ES-I3 (cell line): ENCODE results near the gene RACK1.
"Not testable (repeated sequence)": the region's sequence is repeated elsewhere in the genome, so short reads cannot be mapped to it uniquely, and the experiment has no call there.

Experiments
- H3K36me3 ChIP-seq: 2 replicates; pipeline ENCODE4 v1.6.1; 2013; ENCODE audit warnings: mild to moderate bottlenecking, low read length, control low read depth, moderate library complexity; ENCODE audit not compliant: insufficient read depth
- H3K4me1 ChIP-seq: 2 replicates; pipeline ENCODE4 v1.6.1; 2013; ENCODE audit warnings: mild to moderate bottlenecking, control low read depth, low read length; ENCODE audit not compliant: insufficient read depth
- H3K9ac ChIP-seq: 2 replicates; pipeline ENCODE4 v1.6.1; 2013; ENCODE audit warnings: low read depth, mild to moderate bottlenecking, low read length, moderate library complexity
- H3K9me3 ChIP-seq: 2 replicates; pipeline ENCODE4 v1.6.1; 2013; ENCODE audit warnings: mild to moderate bottlenecking, low read length, moderate library complexity; ENCODE audit not compliant: control insufficient read depth, insufficient read depth

The RACK1 gene

DNA sequence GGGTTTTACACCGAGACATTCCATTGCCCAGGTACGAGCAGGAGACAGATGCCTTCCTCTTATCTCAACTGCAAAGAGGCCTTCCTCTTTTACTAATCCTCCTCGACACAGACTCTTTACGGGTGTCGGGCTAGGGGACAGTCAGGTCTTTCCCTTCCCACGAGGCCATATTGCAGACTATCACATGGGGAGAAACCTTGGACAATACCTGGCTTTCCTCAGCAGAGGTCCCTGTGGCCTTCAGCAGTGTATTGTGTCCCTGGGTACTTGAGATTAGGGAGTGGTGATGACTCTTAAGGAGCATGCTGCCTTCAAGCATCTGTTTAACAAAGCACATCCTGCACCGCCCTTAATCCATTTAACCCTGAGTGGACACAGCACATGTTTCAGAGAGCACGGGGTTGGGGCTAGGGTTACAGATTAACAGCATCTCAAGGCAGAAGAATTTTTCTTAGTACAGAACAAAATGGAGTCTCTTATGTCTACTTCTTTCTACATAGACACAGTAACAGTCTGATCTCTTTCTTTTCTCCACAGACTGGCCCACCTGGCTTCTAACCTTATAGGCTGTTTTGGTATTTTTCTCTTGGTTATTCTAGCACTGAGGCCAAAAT is 23.7 kb upstream of the RACK1 start:
- H3K36me3 ChIP-seq, H3K9me3 ChIP-seq: not testable (repeated sequence)
- Histone ChIP-seq H3K4me1 (peaks cover 17% of the 10 kb centered on the region), H3K9ac (peak overlapping the region; percentile 36; the same call in 1 of the 2 replicates)

DNA sequence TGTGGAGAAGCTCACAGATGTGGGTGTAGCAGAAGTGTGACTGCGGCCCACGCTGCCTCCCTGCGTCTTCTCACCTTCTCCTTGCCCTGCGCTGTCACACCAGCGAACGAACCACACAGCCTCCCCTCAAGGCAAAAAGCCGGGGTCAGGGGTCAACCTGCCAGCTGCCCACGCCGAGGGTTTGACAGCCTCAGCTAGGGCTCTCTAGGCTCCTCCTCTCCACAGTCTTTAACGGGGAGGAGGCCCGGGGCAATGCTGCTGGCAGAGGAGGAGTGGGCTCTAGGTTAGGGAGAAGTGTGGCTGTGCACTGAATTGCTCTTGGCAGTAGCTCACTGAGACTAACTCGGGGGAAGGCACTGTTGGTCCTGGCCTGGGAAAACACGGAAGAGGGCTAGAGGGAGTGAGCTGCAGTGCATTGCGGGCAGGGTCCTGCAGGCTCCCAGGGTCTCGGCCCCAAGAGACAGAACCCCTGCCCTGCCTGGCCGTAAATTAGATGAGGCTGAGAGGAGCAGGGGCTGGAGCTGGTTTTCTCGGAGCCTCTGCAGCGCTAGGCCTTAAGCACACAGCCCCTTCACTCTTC is 21.5 kb upstream of the RACK1 start:
- no peak overlapping the region for H3K9ac ChIP-seq
- no peaks in the 10 kb centered on the region; the same call in 1 of the 2 replicates for H3K36me3 ChIP-seq
- H3K4me1 ChIP-seq: peaks cover 17% of the 10 kb centered on the region
- no peaks in the 10 kb centered on the region for H3K9me3 ChIP-seq

DNA sequence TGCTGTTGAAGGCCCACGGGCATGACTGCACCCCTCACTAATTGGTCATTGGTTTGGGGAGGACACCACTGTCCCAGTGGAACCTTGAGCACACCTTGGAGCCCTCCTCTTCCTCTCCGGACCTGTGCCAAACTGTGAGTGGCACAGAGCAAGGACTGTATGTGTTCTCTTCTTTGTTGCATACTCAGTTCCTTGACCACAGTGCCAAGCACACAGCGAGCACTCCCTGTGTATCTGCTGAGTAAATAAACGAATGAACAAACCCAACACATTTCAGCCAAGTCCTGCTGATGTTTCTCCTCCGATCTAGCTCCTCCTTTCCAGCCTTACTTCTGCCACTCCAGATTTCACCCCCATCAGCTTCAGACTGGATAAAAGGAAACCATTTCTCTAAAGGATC is 19.9 kb upstream of the RACK1 start:
- H3K9me3 ChIP-seq: no peaks in the 10 kb centered on the region
- H3K4me1 ChIP-seq: peaks cover 17% of the 10 kb centered on the region
- H3K36me3 ChIP-seq: no peaks in the 10 kb centered on the region; the same call in 1 of the 2 replicates
- no peak overlapping the region for H3K9ac ChIP-seq

DNA sequence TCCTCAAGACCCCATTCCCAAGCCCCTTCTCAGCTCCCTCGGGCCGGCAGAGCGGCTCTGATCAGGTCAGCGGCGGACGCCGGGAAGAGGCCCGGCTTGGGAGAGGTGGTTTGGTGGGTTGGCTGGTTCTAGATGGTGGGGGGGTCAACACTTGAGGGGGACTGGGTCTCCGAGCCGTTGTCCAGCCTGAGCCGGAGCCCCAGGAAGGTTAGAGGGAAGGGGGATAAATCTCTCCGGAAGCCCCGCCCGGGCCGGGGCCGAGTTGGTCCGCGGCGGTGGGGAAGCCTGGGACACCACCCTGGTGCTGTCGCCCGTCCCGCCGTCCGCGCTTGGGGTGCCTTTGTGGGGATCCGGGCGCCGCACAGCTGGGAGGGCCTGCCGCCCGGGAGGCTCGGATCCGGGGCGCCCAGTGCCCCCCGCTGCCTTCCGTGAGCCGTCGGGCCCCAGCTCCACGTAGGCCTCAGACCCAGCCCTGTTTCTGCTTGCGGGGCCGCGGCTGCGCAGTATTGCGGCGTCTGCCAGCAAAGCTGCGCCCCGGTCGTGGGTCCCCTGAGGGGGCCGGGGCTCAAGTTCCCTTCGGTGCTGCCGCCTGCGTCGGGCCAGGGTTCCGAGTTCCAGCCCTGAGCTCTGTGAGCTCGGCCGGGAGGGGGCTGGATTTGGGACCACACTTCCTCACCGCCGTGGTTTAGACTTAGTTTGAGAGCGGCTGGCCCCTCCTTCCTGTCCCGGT is 17.8 kb upstream of the RACK1 start:
- peaks cover 3% of the 10 kb centered on the region; the same call in 1 of the 2 replicates for H3K36me3 ChIP-seq
- H3K9ac ChIP-seq: peak overlapping the region; percentile 90
- no peaks in the 10 kb centered on the region for H3K9me3 ChIP-seq
- H3K4me1 ChIP-seq: peaks cover 4% of the 10 kb centered on the region; the same call in 1 of the 2 replicates

DNA sequence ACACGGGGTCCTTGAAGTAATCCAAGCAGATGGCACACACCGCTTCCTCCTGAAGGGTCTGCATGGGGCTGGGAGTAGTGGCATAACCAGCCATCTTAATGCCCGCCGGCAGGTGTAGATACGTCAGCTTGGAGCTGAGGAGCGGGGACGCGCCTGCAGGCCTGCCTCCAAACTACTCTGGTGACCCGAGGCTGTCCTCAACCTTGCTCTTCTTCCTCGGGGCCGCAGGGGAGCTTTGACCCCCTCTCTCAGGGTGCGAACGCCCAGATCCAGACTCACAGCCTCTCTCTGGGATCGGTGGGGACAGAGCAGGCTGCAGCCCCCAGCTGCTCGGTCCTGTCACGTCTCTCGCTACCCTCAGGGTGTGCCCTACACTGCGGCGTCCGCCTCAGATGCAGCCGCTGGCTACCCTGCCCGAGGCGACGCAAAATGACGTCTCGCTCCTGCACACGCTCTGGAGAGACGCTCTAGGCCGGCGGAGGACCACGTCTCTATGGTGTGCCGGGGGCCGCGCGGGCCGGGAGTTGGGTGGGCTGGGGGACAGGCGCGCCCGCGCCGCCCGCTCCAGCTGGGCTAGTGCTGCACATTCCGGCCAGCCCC is 17.1 kb upstream of the RACK1 start, which contains the start of gene TRIM52:
Gene TRIM52, minus strand, starts transcription at position 424 of the 600 bp plus-strand sequence. Its CDS starts 330 bp downstream, at position 94.
- Histone ChIP-seq H3K4me1 (no peaks in the 10 kb centered on the region), H3K36me3 (peaks cover 3% of the 10 kb centered on the region; the same call in 1 of the 2 replicates), H3K9ac (peak within 1 kb of the TSS; percentile 90), H3K9me3 (no peaks in the 10 kb centered on the region)

DNA sequence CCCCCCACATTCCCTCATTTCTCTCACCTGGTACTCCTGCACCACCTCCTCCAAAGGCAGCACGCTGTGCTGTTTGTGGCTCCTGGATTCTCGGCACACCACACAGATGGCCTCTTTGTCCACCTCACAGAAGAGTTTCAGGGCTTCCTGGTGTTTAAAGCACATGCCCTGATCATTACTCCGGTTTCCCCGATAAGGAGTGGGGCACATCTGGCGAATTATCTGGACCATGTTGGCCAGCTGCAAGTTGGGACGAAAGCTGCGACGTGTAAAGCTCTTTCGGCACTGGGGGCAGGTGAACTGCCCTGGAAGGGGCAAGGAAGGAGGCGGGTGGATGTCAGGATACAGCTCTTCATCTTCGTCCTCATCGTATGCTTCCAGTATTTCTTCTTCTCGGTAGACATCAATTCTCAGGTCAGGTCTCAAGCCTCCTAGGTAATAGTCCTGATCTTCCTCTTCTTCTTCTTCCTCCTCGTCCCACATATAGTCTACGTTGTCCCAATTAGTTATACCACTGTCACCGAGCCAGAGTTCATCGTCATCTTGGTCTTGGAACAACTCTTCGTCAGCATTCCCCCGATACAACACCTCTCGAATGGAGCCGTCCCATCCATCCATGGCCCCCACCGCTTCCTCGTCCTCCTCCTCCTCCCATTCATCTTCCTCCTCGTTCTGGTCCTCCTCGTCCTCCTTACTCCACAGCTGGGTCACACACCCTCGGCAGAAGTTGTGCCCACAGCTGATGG is 16.4 kb upstream of the RACK1 start:
- Histone ChIP-seq H3K9ac (peak overlapping the region; percentile 90), H3K36me3 (peaks cover 3% of the 10 kb centered on the region; the same call in 1 of the 2 replicates), H3K9me3 (no peaks in the 10 kb centered on the region), H3K4me1 (no peaks in the 10 kb centered on the region)

DNA sequence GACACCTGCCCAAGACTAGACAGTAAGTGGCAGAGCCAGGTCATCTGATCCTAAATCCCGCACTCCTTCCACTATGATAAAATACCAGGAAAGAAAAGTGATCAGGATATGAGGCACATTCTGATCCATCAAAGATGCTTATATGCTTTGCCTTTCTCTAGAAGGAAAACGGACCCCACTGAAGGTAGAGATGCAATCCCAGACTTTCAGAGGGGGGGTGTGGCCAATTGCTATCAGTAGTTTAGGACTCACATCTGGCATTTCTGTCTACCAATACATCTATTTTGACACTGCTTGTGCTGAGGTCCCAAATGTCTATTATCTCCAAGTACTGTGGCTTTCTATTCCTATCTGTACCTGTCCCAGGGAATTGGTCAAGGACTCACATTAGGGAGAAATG is 15.6 kb upstream of the RACK1 start:
- H3K9me3 ChIP-seq: no peaks in the 10 kb centered on the region
- peak overlapping the region; percentile 90; the same call in 1 of the 2 replicates for H3K9ac ChIP-seq
- H3K36me3 ChIP-seq: peaks cover 3% of the 10 kb centered on the region; the same call in 1 of the 2 replicates
- no peaks in the 10 kb centered on the region for H3K4me1 ChIP-seq

DNA sequence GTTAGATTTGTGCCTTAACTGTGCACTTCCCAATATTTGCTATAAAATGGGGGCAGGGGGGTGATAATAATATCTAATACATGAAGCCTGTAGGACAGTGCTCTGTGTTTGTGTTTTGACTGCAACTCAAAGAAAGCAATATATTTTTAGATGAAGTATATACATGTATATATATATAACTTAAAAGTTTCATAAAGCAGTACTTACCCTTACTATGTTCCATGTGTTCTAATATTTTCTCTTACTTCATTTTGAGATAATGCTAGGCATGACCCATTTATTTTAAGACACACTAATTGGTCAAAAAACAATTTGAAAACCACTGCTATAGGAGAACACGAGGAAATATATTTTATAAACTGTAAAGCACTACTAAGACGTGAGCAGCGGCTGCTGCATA is 14.9 kb upstream of the RACK1 start:
- Histone ChIP-seq H3K4me1 (no peaks in the 10 kb centered on the region), H3K9me3 (no peaks in the 10 kb centered on the region), H3K36me3 (peaks cover 3% of the 10 kb centered on the region; the same call in 1 of the 2 replicates), H3K9ac (no peak overlapping the region)

DNA sequence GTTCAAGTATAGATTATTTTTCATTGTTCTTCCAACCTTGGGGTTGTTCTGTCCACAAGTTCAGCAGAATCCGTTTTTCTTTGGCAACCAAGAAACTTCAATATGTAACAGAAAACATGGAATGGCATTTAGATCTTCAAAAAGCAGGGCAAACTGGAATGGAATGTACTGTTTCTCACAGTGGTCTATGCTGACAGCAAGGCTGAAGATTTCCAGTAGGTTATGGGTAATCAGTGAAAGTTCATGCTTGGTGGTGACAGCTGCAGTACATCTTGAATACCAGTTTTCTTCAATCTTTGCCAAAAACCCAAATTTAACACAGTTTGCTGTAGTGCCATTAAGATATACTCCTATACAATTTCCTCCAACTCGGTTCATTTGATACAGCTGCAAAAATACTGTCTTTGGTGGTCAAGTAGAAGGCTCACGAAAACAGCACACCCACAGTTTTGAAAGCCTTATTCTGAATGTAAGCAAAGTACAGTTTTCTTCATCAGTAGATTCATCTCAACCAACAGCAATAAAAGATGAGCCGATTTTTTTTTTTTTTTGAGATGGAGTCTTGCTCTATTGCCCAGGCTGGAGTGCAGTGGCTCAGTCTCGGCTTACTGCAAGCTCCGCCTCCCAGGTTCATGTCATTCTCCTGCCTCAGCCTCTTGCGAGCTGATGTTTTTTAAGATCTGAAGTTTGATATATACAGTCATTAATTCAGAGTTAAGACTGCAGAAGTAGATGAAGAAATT is 12.3 kb upstream of the RACK1 start:
- Histone ChIP-seq H3K4me1 (no peaks in the 10 kb centered on the region), H3K36me3 (peaks cover 11% of the 10 kb centered on the region; the same call in 1 of the 2 replicates), H3K9me3 (no peaks in the 10 kb centered on the region), H3K9ac (no peak overlapping the region)

DNA sequence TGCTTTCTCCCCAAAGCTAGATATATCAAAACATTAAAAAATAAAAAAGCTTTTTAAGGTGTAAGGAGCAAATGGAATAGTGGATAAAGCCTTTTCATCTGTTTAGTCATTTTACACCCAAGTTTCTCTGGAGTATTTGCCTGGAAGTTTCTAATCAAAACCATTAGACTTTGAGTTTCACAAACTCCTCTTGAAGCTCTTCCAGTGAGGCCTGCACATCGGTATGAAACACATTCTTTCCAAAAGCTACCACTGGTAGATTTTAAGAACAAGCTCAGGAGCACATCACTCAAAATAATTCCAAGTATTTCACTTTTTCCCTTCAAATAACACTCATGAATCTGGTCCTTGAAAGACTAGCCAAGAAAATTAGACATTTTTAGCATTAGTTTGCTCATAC is 11.6 kb upstream of the RACK1 start:
- Histone ChIP-seq H3K36me3 (peaks cover 11% of the 10 kb centered on the region; the same call in 1 of the 2 replicates), H3K9ac (no peak overlapping the region), H3K4me1 (no peaks in the 10 kb centered on the region), H3K9me3 (no peaks in the 10 kb centered on the region)

DNA sequence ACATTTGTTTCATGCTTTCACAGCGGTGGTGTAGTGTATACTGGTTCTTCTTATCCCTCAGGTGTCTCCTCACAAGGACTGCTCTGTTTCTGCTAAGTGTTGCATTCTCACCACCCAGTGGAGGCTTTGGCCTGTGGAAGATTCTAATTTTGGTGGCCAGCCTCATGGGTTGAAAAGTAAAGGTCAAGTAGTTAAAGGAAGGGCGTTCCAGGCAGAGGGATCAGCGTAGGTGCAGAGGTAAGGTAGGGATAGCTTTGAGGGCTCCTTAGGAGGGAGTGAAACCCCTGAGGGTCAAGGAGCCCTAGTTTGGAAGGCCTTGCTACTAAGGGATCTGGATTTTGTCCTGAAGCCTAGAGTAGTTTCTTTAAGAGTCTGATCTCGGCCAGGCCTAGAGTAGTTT is 4.6 kb upstream of the RACK1 start:
- Histone ChIP-seq H3K9ac (peak overlapping the region; percentile 80), H3K4me1 (peaks cover 6% of the 10 kb centered on the region; the same call in 1 of the 2 replicates), H3K36me3 (peaks cover 15% of the 10 kb centered on the region; the same call in 1 of the 2 replicates), H3K9me3 (no peaks in the 10 kb centered on the region)

DNA sequence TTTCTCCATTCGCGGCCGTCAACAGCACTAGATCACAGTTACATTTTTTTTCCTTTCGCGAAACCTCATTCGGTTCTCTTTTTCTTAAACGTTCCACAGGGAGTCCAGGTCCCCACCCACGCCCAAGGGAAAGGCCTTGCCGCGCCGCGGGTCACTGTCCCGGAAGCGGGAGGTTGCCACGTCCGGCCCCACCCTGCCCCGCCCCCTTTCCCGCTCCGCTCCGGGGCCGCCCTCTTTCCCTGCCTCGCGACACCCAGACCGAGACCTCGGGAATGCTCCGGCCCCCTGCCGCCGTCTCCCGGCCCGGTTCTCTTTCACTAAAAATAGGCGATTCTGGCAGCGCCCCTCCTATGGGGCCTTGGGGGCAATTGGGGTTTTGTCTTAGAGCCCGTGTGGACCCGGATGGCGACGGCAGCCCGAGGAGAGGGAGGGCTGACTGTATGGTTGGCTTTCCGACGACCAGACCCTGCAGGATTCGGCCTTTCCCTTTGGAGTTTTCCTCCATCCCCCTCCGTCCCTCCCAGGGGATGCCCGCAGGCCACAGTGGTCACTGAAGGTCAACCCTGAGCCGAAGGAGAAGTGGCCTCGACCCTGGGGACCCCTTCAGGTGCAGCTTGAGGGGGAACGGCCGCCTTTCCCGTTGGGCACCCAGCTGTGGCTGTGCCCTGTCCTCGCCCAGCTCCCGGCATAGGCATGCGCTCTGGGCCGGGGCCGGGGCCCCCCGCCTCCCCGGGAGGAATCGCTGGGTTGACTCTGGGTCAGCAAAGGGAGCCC is 2.8 kb upstream of the RACK1 start:
- H3K9me3 ChIP-seq: no peaks in the 10 kb centered on the region
- peaks cover 27% of the 10 kb centered on the region for H3K36me3 ChIP-seq
- peak overlapping the region; percentile 96 for H3K9ac ChIP-seq
- peaks cover 14% of the 10 kb centered on the region for H3K4me1 ChIP-seq
